Left cardiac atrium (tissue), 4 donors: ENCODE results near the gene ZNF763. TPM values are rescaled to one million over a fixed set of nuclear protein-coding genes. Genes with fewer than 3 reads are reported as not detected.
"Not testable (repeated sequence)": the region's sequence is repeated elsewhere in the genome, so short reads cannot be mapped to it uniquely, and the experiment has no call there.

ENCODE experiments used
- ATAC-seq, 2 donors: fragments of 200-7000 bp; cut with Tn5 transposase; one replicate each; pipeline ENCODE4 v1.9.1; 2020; ENCODE audit warnings: mild to moderate bottlenecking in 2 of 2, moderate library complexity in 2 of 2
- DNase-seq: peaks from one replicate; pipeline ENCODE4 v3.0.0-alpha.2; 2020
- intact Hi-C, 2 donors: fragments of 100-400 bp; cut with DNase I; formaldehyde crosslinking; loops; one replicate each; pipeline versions ENCODE4 v1.14.1 to v1.15.1; 2022 to 2023
- long read RNA-seq: library from polyadenylated mRNA; unstranded; transcript quantifications from one replicate; pipeline ENCODE4 v2.0.0, GENCODE V29; 2021
- total RNA-seq, 2 donors: library from RNA; stranded (reverse); fragmentation: NEBNext Ultra II Directional; extraction: Animal tissue kit (Norgen Biotek cat#: 25700); gene quantifications; one replicate each; pipeline ENCODE4 v1.2.1, GENCODE V29; 2021
- donor health status: DM: no; HTN: yes; CAD: no.
- donor health status: DM: no; HTN: yes; CAD: no; lungs with severe emphysema.
- donor health status: DM: yes; HTN: yes; CAD: no.
- donor health status: Dilated cardiomyopathy.

Gene ZNF763
- total RNA-seq = 1 to 10 TPM; 1.5 to 3.4 TPM
- long read RNA-seq, partial matches to known transcripts = 0 of 1 reads
- long read RNA-seq, other reads (novel, unspliced or antisense) = 0 of 1 reads

GRCh38 chr19:11964858-11965645 lies at the start of gene ZNF763:
TSS of gene ZNF763 (plus strand) at chr19:11965040. CDS start at chr19:11965209, 169 bp downstream.
- ATAC-seq = peak; percentile 97 to 99
- DNase-seq = peak; percentile 95
- intact Hi-C loops = loop anchor here in 1 of 2 donors (1.0 to 5.0 kb wide), 3 partner anchors 22 to 177 kb away; partner anchors contain the start of genes ZNF20 and ZNF878

GRCh38 chr19:11921852-11922495 lies 42.9 kb upstream of the ZNF763 start:
- ATAC-seq = no peak
- intact Hi-C loops = loop anchor here in 1 of 2 donors (2.0 kb wide), 1 partner anchor 67 kb away; no protein-coding TSS in a partner anchor
- DNase-seq = no peak

- intact Hi-C loops = no loop called here
- DNase-seq (peak; percentile 96), ATAC-seq (peak; percentile 98 to 99)
These were observed 39.8 kb upstream of the ZNF763 start, which contains the start of gene ZNF700 for GRCh38 chr19:11924886-11925650. TSS of gene ZNF700 (plus strand) at chr19:11925107. CDS start at chr19:11925211, 104 bp downstream.

- DNase-seq, intact Hi-C loops, ATAC-seq: not testable (repeated sequence)
These were observed 39.1 kb upstream of the ZNF763 start for GRCh38 chr19:11925651-11926187.

- ATAC-seq = no peak
- intact Hi-C loops = no loop called here
- DNase-seq = no peak
These were observed 37.6 kb upstream of the ZNF763 start for GRCh38 chr19:11927227-11927626.

GRCh38 chr19:11931051-11931450 lies 33.8 kb upstream of the ZNF763 start:
- DNase-seq = no peak
- intact Hi-C loops = no loop called here
- ATAC-seq = no peak

- ATAC-seq (no peak), DNase-seq (no peak)
- intact Hi-C loops = no loop called here
These were observed 33.3 kb upstream of the ZNF763 start for GRCh38 chr19:11931513-11931912.

GRCh38 chr19:11935829-11936228 lies 29.0 kb upstream of the ZNF763 start:
- intact Hi-C loops, DNase-seq, ATAC-seq: not testable (repeated sequence)

- ATAC-seq, intact Hi-C loops, DNase-seq: not testable (repeated sequence)
These were observed 26.5 kb upstream of the ZNF763 start for GRCh38 chr19:11938383-11938782.

- ATAC-seq, DNase-seq, intact Hi-C loops: not testable (repeated sequence)
These were observed 23.4 kb upstream of the ZNF763 start for GRCh38 chr19:11941361-11941887.

- DNase-seq (no peak), ATAC-seq (no peak)
- intact Hi-C loops = no loop called here
These were observed 22.6 kb upstream of the ZNF763 start for GRCh38 chr19:11942008-11942842.

- DNase-seq (no peak), ATAC-seq (no peak)
- intact Hi-C loops = no loop called here
These were observed 22.1 kb upstream of the ZNF763 start for GRCh38 chr19:11942843-11943108.

- DNase-seq = no peak
- ATAC-seq = no peak
- intact Hi-C loops = no loop called here
These were observed 20.2 kb upstream of the ZNF763 start for GRCh38 chr19:11944656-11945055.

- DNase-seq (no peak), ATAC-seq (no peak)
- intact Hi-C loops = no loop called here
These were observed 16.2 kb upstream of the ZNF763 start for GRCh38 chr19:11948646-11949045.

- intact Hi-C loops = no loop called here
- no peak for ATAC-seq
- no peak for DNase-seq
These were observed 15.6 kb upstream of the ZNF763 start for GRCh38 chr19:11949201-11949600.

- intact Hi-C loops, DNase-seq, ATAC-seq: not testable (repeated sequence)
These were observed 15.2 kb upstream of the ZNF763 start for GRCh38 chr19:11949614-11950080.

- ATAC-seq (no peak), DNase-seq (no peak)
- intact Hi-C loops = no loop called here
These were observed 14.5 kb upstream of the ZNF763 start for GRCh38 chr19:11950312-11950711.
